HG03135 (cell line): ENCODE data around the gene RIPPLY1.

Experiments used
- ATAC-seq: cut with Tn5 transposase; IDR thresholded peaks from one replicate; pipeline ENCODE4 v1.9.1; 2021; ENCODE audit warnings: mild to moderate bottlenecking, moderate library complexity; ENCODE audit not compliant: unreplicated experiment

RIPPLY1 gene

DNA sequence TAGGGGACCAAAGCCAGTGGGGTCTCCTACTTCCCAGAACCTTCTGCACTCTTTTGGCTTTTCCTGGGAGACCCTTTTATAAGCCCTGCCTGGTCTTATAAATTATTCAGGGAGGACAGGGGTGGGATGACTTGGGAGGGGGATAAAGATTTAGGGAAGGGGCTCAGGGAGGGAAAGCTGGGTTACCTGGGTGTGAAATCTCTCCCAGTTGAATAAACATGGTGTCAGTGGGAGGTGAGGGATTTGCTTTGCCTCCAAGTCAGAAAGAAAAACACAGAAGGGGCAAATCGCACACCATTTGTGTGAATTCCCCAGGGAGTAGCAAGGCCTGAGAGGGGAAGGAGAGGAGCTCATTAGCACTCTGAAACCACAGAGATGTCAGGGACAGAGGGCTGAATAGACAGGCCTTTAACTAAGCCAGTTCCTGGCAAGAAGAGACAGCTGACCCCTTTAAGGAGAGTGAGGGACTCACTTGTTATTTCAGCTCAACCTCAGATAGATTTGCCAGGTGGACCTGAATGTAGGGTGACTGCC lies at the start of gene RIPPLY1:
Gene RIPPLY1, minus strand, starts transcription at position 51 of the 534 bp plus-strand sequence. CDS start 54 bp downstream, outside the sequence.
- no peak for ATAC-seq

- no peak for ATAC-seq
These were observed 49.4 kb upstream of the RIPPLY1 start for GRCh38 chrX:106952538-106952937.

DNA sequence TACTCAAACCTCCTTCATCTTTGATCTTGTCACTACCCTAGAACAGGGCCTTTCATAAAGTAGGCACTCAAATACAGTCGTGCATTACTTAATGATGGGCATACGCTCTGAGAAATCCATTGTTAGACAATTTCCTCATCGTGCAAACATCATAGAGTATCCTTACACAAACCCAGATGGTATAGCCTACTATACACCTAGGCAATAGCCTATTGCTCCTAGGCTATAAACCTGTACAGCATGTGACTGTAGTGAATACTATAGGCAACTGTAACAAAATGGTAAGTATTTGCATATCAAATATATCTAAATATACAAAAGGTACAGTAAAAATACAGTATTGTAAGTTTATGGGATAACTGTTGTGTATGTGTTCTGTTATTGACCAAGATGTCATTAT lies 48.9 kb upstream of the RIPPLY1 start:
- no peak for ATAC-seq

DNA sequence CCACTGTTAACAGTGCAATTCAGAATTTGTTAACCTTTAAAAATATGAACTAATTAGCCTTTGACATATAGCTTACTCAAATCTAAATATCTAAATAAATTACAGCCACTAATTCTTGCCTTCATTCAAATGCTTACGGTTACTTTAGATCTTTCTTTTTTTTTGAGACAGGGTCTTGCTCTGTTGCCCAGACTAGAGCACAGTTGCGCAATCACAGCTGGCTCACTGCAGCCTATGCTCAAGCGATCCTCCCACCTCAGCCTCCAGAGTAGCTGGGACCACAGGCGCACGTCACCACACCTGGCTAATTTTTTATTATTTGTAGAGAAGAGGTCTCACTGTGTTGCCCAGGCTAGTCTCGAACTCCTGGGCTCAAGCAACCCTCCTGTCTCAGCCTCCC lies 48.1 kb upstream of the RIPPLY1 start:
- ATAC-seq, result no peak

DNA sequence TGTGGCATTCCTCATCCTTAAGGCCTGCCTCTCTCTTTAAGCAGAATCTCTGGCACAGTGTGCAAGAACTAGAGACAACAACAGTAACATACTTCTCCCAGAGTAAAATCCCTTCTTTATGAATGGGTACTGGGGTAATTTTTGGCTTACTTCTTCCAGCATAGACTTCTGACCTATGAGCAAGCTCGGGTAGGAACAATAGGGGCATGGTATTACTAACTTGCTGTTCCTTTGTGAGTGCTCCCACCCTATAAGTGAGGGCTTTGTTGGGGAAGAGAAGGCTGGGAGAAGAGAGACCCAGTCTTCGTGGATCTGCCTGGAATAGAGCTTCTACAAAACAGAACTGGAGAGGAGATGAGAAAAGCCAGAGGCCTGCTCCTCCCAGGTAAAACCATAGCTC lies 47.2 kb upstream of the RIPPLY1 start:
- no peak for ATAC-seq

DNA sequence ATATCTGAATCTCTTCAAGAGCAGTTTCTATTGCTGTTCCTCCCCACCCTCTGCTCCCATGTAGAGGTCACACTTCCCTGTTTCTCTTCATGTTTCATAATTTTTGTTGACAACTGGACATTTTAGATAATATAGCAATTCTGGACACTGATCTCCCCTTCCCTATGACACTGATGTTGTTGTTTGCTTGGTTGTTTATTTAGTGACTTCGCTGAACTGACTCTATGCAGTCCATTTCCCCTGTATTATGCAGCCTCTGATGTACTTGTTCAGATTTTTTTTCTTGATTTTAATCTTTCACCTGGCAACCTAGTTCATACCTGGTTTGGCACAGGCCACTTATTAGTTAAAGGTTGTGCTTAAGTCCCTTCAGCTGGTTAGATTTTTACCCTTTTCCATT lies 46.2 kb upstream of the RIPPLY1 start:
- ATAC-seq, result no peak

DNA sequence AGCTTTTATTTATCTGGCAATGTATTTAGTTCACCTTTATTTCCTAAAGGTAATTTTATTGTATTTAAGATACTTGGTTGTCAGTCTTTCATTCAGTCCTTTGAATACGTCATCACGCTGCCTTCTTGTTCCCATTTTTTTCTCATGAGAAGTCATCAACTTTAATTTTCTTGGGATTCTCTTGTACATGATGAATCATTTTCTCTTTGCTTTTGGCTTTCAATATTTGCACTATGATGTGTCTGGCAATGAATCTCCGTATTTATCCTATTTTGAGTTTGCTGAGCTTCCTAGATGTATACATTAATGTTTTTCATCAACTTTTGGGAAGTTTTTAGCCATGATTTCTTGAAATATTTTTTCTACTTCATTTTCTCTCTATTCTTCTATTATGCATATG lies 45.5 kb upstream of the RIPPLY1 start:
- no peak for ATAC-seq

- no peak for ATAC-seq
These were observed 43.3 kb upstream of the RIPPLY1 start for GRCh38 chrX:106946464-106946863.

DNA sequence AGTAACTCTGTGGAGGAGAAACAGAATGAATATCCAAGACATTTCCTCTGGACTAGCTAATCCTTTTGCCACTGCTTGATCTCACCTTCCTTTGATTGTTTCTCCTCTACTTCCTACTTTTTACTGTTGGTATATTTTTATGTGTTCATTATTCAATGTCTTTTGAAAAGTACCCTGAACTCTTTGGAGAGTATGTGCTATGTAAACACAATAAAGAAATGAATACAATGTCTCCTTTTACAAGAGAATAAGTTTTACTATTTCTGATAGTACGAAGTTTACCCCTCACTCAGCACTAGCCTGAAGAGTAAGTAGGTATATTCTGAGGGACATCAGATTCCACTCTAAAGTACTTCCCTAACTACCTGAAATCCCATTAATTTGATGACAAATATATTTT lies 36.9 kb upstream of the RIPPLY1 start:
- ATAC-seq, result no peak

DNA sequence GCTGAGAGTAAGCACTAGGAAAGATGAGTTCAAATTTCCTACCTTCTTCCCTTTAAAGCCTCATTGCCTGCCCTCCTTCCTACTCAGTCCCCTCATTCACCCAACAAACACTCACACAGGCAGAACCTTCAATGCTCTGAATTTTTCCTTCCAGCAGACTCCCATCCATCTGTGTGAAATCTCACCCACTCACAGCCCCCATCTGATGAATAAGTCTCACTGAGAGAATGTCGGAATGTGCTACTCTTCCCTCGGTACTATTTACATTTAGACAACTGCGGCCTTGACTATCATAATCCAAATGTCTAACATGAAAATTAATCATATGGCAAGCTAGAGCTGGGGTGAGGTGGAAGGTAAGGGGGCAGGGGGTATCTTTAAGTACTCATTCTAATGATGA lies 36.4 kb upstream of the RIPPLY1 start:
- no peak for ATAC-seq

DNA sequence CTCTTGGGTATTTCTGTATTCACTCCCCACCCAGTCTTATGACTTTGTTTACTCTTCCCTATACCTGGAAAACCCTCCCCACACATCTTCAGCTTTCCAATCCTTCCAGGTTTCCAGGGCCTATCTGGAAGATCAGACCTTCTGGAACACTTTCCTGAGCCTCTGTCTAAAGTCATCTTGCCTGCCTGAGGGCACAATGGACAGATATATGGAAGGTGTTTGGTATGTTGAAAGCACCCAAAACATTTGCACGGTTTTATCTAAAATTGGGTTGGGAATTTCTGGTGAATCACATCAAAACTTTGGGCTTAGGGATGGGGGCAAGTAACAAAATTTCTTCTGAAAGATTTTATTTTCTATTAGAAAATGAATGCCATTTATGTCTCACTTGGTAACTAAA lies 33.1 kb upstream of the RIPPLY1 start:
- ATAC-seq, result no peak

GRCh38 chrX:106935175-106935574 lies 32.0 kb upstream of the RIPPLY1 start:
- no peak for ATAC-seq

- no peak for ATAC-seq
These were observed 30.4 kb upstream of the RIPPLY1 start for GRCh38 chrX:106933538-106933961.

DNA sequence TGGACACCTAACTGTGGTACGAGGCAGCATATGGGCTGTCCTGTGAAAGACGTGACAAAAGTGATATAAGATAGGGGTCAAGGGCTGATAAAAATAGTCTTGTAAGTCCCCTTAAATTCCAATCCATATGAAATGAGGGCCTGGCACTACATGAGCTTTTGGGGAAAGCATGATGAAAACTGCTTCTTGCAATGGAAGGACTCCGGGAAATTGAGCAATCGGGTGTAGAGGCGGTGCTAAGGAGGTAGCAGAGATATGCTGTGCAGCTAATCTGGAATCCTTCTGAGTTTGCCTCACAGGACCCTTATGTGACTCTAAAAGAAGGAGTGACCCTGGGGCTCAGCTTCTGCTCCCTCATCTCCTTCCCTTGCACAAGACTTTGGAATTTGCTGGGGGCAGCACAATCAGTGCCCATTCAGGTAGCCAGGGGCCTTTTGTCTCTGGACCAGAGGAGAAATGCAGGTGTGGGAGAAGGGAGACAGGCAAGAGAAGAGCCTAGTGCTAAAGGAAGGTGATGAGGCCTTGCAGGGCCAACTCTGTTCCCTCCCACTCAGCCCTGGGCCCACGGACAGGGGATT lies 29.9 kb upstream of the RIPPLY1 start:
- ATAC-seq, result no peak

DNA sequence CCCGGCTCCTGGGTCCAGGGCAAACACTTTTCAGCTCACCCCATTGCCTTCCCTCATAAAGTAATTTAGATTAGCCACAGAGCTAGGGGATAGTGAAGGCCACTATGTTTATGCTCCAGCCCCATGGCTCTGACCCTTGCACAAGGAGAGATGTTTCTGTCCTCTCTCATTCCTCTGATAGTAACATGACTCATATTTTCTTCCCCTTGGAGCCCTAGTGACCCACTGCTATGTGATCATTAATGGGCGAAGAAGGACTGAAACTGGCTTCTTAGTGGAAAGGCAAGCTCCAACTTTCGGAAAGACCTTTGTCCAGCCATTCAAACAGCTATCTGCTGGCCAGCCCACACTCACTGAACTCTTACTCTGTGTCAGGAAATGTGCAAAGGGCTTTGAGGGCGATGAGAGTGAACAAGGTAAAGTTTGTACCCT lies 29.4 kb upstream of the RIPPLY1 start:
- no peak for ATAC-seq

- no peak for ATAC-seq
These were observed 28.8 kb upstream of the RIPPLY1 start for GRCh38 chrX:106931831-106932491.

GRCh38 chrX:106928227-106928626 lies 25.1 kb upstream of the RIPPLY1 start:
- ATAC-seq, result no peak

DNA sequence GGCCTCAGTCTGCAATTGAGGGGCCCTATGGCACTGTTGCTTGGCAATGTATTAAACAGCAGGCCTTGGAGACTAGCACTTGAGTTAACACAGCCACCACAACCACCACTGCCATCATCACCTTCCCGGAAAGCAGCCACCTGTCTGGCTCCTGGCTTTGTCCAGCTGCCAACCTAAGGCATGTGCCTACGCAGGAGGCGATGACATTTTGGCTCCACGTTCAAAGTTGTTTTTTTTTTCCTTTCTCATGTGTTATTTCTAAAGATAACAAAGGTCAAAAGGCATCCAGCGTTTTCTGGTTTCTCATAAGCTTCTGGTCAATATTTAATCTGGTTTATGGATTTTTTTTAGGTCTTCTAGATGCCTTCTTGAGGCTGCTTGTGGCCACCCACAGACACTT lies 24.6 kb upstream of the RIPPLY1 start:
- no peak for ATAC-seq

DNA sequence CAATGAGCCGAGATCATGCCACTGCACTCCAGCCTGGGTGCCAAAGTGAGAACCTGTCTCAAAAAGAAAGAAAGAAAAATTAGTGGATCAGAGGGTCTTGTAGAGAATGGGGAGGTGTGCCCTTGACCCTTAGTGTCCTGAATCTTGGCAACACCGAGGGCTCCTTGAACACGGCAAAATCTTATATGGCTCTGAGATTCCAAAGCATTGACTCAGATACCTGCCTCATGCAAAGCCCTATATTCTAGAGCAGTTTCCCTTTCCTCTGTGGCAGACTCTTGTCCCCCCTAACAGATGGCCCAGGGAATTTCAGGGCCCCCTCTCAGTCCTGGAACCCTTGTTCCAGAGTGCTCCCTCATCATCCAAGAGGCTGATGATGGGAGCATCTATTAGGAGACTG lies 23.9 kb upstream of the RIPPLY1 start:
- no peak for ATAC-seq

- no peak for ATAC-seq
These were observed 18.5 kb upstream of the RIPPLY1 start for GRCh38 chrX:106921637-106922036.

- no peak for ATAC-seq
These were observed 16.9 kb upstream of the RIPPLY1 start, which contains the start of gene CLDN2 for GRCh38 chrX:106919932-106920452. TSS of gene CLDN2 (plus strand) at chrX:106920402. CDS start at chrX:106928229, 7,827 bp downstream.

GRCh38 chrX:106917830-106918500 lies 14.8 kb upstream of the RIPPLY1 start:
- no peak for ATAC-seq
